ENCODE data around the gene CENPN.

DNA sequence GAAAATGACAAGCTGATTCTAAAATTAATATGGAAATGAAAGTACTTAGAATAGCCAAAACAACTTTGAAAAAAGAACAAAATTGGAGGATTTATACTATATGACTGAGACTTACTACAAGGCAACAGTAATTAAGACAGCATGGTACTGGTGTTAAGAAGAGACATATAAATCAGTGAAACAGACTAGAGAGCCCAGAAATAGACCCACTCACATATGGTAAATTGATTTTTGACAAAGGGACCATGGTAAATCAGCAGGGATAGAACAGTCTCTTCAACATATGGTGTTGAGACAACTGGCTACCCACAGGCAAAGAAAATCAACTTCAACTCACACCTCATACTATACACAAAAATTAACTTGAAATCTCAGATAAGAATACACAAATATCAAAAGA, 13.2 kb upstream of the CENPN start:
- TF ChIP-seq, protein P1, sequence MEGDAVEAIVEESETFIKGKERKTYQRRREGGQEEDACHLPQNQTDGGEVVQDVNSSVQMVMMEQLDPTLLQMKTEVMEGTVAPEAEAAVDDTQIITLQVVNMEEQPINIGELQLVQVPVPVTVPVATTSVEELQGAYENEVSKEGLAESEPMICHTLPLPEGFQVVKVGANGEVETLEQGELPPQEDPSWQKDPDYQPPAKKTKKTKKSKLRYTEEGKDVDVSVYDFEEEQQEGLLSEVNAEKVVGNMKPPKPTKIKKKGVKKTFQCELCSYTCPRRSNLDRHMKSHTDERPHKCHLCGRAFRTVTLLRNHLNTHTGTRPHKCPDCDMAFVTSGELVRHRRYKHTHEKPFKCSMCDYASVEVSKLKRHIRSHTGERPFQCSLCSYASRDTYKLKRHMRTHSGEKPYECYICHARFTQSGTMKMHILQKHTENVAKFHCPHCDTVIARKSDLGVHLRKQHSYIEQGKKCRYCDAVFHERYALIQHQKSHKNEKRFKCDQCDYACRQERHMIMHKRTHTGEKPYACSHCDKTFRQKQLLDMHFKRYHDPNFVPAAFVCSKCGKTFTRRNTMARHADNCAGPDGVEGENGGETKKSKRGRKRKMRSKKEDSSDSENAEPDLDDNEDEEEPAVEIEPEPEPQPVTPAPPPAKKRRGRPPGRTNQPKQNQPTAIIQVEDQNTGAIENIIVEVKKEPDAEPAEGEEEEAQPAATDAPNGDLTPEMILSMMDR (conservative IDR thresholded peaks at IDR 0.05 in 1 of 2, IDR thresholded peaks at IDR 0.05 in 1 of 2; ENCODE audit: extremely low read depth in 1 of 2, insufficient read depth in 1 of 2, low read depth in 1 of 2, low read length in 2 of 2) = no peak
- no peak for TF ChIP-seq EZH2 (IDR thresholded peaks at IDR 0.05; ENCODE audit: borderline replicate concordance, low read length)
